MCF 10A (cell line): Measurements from ENCODE around the gene BEND7. TPM values are rescaled to one million over a fixed set of nuclear protein-coding genes. Genes with fewer than 3 reads are reported as not detected.

ENCODE experiments used
- BruUV-seq: library from RNA; stranded (reverse); fragments of 400-500 nt; replicated peaks from 2 replicates; lab custom pipeline; 2021; lab: Mats Ljungman, UMichigan
- CTCF ChIA-PET: fragments of 300-600 bp; sonication (Branson Sonifier 250); formaldehyde crosslinking; extraction: SDS; loops from one replicate; lab custom pipeline; 2021; ENCODE audit warnings: antibody characterized with exemption, inconsistent platforms; lab: Yijun Ruan, JAX
- POLR2A ChIA-PET: fragments of 300-600, 350-650 bp; sonication (Branson Sonifier 250); formaldehyde crosslinking; extraction: SDS; loops from one replicate; lab custom pipeline; 2020; ENCODE audit warnings: antibody characterized with exemption, inconsistent platforms; lab: Yijun Ruan, JAX
- DNase-seq: peaks from one replicate; pipeline ENCODE4 v3.0.0-alpha.2; 2018; ENCODE audit not compliant: unreplicated experiment
- H3K27ac Mint-ChIP-seq: one replicate; pipeline ENCODE4 v1.8.0; 2022; ENCODE audit warnings: mild to moderate bottlenecking, low read depth, mixed read lengths; ENCODE audit not compliant: unreplicated experiment
- H3K27me3 Mint-ChIP-seq: one replicate; pipeline ENCODE4 v1.8.0; 2022; ENCODE audit warnings: mixed read lengths; ENCODE audit not compliant: insufficient read depth, unreplicated experiment
- H3K36me3 Mint-ChIP-seq: one replicate; pipeline ENCODE4 v1.8.0; 2022; ENCODE audit warnings: mild to moderate bottlenecking, moderate library complexity, mixed read lengths; ENCODE audit not compliant: insufficient read depth, unreplicated experiment
- H3K4me1 Mint-ChIP-seq: one replicate; pipeline ENCODE4 v1.8.0; 2022; ENCODE audit warnings: mixed read lengths; ENCODE audit not compliant: insufficient read depth, unreplicated experiment
- H3K4me3 Mint-ChIP-seq: one replicate; pipeline ENCODE4 v1.8.0; 2022; ENCODE audit warnings: mild to moderate bottlenecking, moderate library complexity, mixed read lengths; ENCODE audit not compliant: unreplicated experiment
- H3K9me3 Mint-ChIP-seq: one replicate; pipeline ENCODE4 v1.8.0; 2022; ENCODE audit warnings: mixed read lengths; ENCODE audit not compliant: unreplicated experiment
- CTCF ChIP-seq: fragments of 200-600 bp; IDR thresholded peaks from one replicate; pipeline ENCODE4 v1.8.0; 2022; ENCODE audit warnings: antibody characterized with exemption, mild to moderate bottlenecking; ENCODE audit not compliant: unreplicated experiment
- intact Hi-C: fragments of 100-400 bp; cut with micrococcal nuclease; formaldehyde crosslinking; loops from 2 replicates; pipeline ENCODE4 v1.14.1; 2022
- total RNA-seq: library from RNA; stranded (reverse); gene quantifications from 2 replicates; pipeline ENCODE4 v1.2.3, GENCODE V29; 2022

Gene BEND7
- total RNA-seq, 1 experiment from 2014 or later: 12.4 TPM

GRCh38 chr10:13515467-13515866, 13.3 kb downstream of the BEND7 start:
- no peaks in the 10 kb centered on the region for H3K27me3 Mint-ChIP-seq
- no peak for DNase-seq
- ChIA-PET CTCF (no interaction called here), POLR2A (interaction anchor here (0.7 kb wide), 2 partner anchors 50 to 75 kb away, joined by 3 read pairs; no protein-coding TSS in a partner anchor)
- no peaks in the 10 kb centered on the region for H3K9me3 Mint-ChIP-seq
- no peaks in the 10 kb centered on the region for H3K4me1 Mint-ChIP-seq
- H3K36me3 Mint-ChIP-seq: peaks cover 6% of the 10 kb centered on the region
- H3K27ac Mint-ChIP-seq: no peak overlapping the region
- no peak overlapping the region for H3K4me3 Mint-ChIP-seq
- intact Hi-C loops: no loop called here
- TF ChIP-seq CTCF: no peak
- BruUV-seq: no TSS peak

GRCh38 chr10:13514296-13514695, 14.5 kb downstream of the BEND7 start:
- CTCF ChIA-PET: no interaction called here
- intact Hi-C loops: no loop called here
- Mint-ChIP-seq H3K4me3 (no peak overlapping the region), H3K9me3 (no peaks in the 10 kb centered on the region), H3K4me1 (no peaks in the 10 kb centered on the region), H3K36me3 (peaks cover 6% of the 10 kb centered on the region), H3K27me3 (no peaks in the 10 kb centered on the region), H3K27ac (no peak overlapping the region)
- POLR2A ChIA-PET: no interaction called here
- no TSS peak for BruUV-seq
- TF ChIP-seq CTCF: no peak
- DNase-seq: no peak

GRCh38 chr10:13512564-13512963, 16.2 kb downstream of the BEND7 start:
- no peak for DNase-seq
- H3K27me3 Mint-ChIP-seq: no peaks in the 10 kb centered on the region
- no peak overlapping the region for H3K27ac Mint-ChIP-seq
- no peaks in the 10 kb centered on the region for H3K4me1 Mint-ChIP-seq
- BruUV-seq: no TSS peak
- no peak for TF ChIP-seq CTCF
- CTCF ChIA-PET: interaction anchor here (1.8 kb wide), 1 partner anchor 140 kb away, joined by 6 read pairs; no protein-coding TSS in a partner anchor
- POLR2A ChIA-PET: no interaction called here
- no peaks in the 10 kb centered on the region for H3K9me3 Mint-ChIP-seq
- peaks cover 6% of the 10 kb centered on the region for H3K36me3 Mint-ChIP-seq
- intact Hi-C loops: no loop called here
- no peak overlapping the region for H3K4me3 Mint-ChIP-seq

GRCh38 chr10:13511409-13511808, 17.4 kb downstream of the BEND7 start:
- intact Hi-C loops: no loop called here
- ChIA-PET CTCF (interaction anchor here (0.7 to 1.8 kb wide), 2 partner anchors 10 to 139 kb away, joined by 4 to 6 read pairs; no protein-coding TSS in a partner anchor), POLR2A (interaction anchor here (0.6 to 0.8 kb wide), 3 partner anchors 62 to 310 kb away, joined by 3 read pairs; no protein-coding TSS in a partner anchor)
- BruUV-seq: no TSS peak
- Mint-ChIP-seq H3K9me3 (no peaks in the 10 kb centered on the region), H3K36me3 (peaks cover 10% of the 10 kb centered on the region), H3K27me3 (no peaks in the 10 kb centered on the region), H3K4me1 (no peaks in the 10 kb centered on the region), H3K4me3 (no peak overlapping the region), H3K27ac (no peak overlapping the region)
- no peak for TF ChIP-seq CTCF
- DNase-seq: no peak
